Measurements from ENCODE around the gene COCH. TPM values are rescaled to one million over a fixed set of nuclear protein-coding genes. Genes with fewer than 3 reads are reported as not detected.
"Not testable (repeated sequence)": the region's sequence is repeated elsewhere in the genome, so short reads cannot be mapped to it uniquely, and the experiment has no call there.

The COCH gene
- polyA plus RNA-seq, 4 donors = 2.5 to 5.4 (median 3.3) TPM

- no peak for DNase-seq (ENCODE audit: low read depth in 4 of 4, low spot score in 2 of 4)
Measured at GRCh38 chr14:30915596-30915995, 41.2 kb downstream of the COCH start.

- DNase-seq (ENCODE audit: low read depth in 4 of 4, low spot score in 2 of 4) = no peak
Measured at GRCh38 chr14:30921305-30921704, 46.9 kb downstream of the COCH start.

GRCh38 chr14:30921788-30922187, 47.4 kb downstream of the COCH start:
- DNase-seq (ENCODE audit: low read depth in 4 of 4, low spot score in 2 of 4) = no peak

GRCh38 chr14:30925254-30925653, 50.9 kb downstream of the COCH start:
- no peak for DNase-seq (ENCODE audit: low read depth in 4 of 4, low spot score in 2 of 4)

GRCh38 chr14:30928462-30928861, 54.1 kb downstream of the COCH start:
- DNase-seq (ENCODE audit: low read depth in 4 of 4, low spot score in 2 of 4) = no peak

- DNase-seq (ENCODE audit: low read depth in 4 of 4, low spot score in 2 of 4) = not testable (repeated sequence)
Measured at GRCh38 chr14:30933937-30934336, 59.6 kb downstream of the COCH start.

- no peak for DNase-seq (ENCODE audit: low read depth in 4 of 4, low spot score in 2 of 4)
Measured at GRCh38 chr14:30935445-30935844, 61.1 kb downstream of the COCH start.

GRCh38 chr14:30938617-30939016, 64.3 kb downstream of the COCH start:
- DNase-seq (ENCODE audit: low read depth in 4 of 4, low spot score in 2 of 4) = no peak

Other genes with a start within 250 kb of the COCH start
- 10 to 100 TPM; 17.6 to 22.3 (median 18.7) TPM for gene AP4S1, start 151.1 kb downstream of the COCH start, polyA plus RNA-seq (ENCODE audit: insufficient read length in 4 of 4)
- gene STRN3, start 151.8 kb downstream of the COCH start, polyA plus RNA-seq (ENCODE audit: insufficient read length in 4 of 4) = 10 to 100 TPM; 39.0 to 50.3 (median 46.0) TPM